WERI-Rb-1 (cell line): ENCODE measurements around the gene CPLX4.
A peak's percentile ranks its signal among the peaks of the same experiment; 100 is the strongest.

Experiments
- DNase-seq: peaks from one replicate; pipeline ENCODE4 v3.0.0-alpha.2; 2020
- H3K27ac ChIP-seq: fragments of 250-450 bp; sonication (Bioruptor Pico); 2 replicates; pipeline ENCODE4 v1.5.1; 2020; ENCODE audit warnings: mild to moderate bottlenecking, moderate library complexity
- H3K27me3 ChIP-seq: fragments of 250-450 bp; sonication (Bioruptor Pico); 2 replicates; pipeline ENCODE4 v1.5.1; 2021; ENCODE audit warnings: mild to moderate bottlenecking, low read depth, moderate library complexity; ENCODE audit not compliant: insufficient read depth, severe bottlenecking
- H3K36me3 ChIP-seq: fragments of 250-450 bp; sonication (Bioruptor Pico); 2 replicates; pipeline ENCODE4 v1.5.1; 2020; ENCODE audit warnings: mild to moderate bottlenecking, moderate library complexity
- H3K4me3 ChIP-seq: 2 replicates; pipeline ENCODE4 v1.5.1; 2011; ENCODE audit warnings: low read depth, mild to moderate bottlenecking, control low read depth, low read length
- H3K9me3 ChIP-seq: fragments of 250-450 bp; sonication (Bioruptor Pico); 2 replicates; pipeline ENCODE4 v1.5.1; 2021; ENCODE audit warnings: mild to moderate bottlenecking, moderate library complexity; ENCODE audit not compliant: severe bottlenecking
- TF ChIP-seq, protein P1 (sequence below): IDR thresholded peaks from 2 replicates; pipeline ENCODE4 v1.5.1; 2011; ENCODE audit warnings: low read depth, mild to moderate bottlenecking, control low read depth, inconsistent platforms, low read length

Gene CPLX4

DNA sequence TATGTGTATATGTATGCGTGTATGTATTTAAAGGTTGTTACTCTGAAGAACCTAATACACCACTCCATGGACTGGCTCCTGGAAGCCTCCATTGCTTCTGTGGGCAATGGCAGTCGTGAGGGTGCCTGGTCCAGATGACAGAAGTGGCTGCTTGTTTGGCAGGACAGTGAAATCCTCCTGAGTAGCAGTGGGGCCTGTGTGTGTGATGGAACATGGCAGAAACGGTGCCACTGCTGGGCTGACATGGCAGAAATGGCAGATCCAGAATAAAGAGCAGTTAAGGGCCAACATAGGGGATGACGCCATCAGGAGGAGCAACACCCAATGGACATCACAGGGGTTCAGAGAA, 6.1 kb upstream of the CPLX4 start:
- TF ChIP-seq, protein P1, sequence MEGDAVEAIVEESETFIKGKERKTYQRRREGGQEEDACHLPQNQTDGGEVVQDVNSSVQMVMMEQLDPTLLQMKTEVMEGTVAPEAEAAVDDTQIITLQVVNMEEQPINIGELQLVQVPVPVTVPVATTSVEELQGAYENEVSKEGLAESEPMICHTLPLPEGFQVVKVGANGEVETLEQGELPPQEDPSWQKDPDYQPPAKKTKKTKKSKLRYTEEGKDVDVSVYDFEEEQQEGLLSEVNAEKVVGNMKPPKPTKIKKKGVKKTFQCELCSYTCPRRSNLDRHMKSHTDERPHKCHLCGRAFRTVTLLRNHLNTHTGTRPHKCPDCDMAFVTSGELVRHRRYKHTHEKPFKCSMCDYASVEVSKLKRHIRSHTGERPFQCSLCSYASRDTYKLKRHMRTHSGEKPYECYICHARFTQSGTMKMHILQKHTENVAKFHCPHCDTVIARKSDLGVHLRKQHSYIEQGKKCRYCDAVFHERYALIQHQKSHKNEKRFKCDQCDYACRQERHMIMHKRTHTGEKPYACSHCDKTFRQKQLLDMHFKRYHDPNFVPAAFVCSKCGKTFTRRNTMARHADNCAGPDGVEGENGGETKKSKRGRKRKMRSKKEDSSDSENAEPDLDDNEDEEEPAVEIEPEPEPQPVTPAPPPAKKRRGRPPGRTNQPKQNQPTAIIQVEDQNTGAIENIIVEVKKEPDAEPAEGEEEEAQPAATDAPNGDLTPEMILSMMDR: no peak
- DNase-seq: no peak
- H3K27me3 ChIP-seq: no peaks in the 10 kb centered on the region
- no peaks in the 10 kb centered on the region for H3K9me3 ChIP-seq
- no peak overlapping the region for H3K27ac ChIP-seq
- H3K36me3 ChIP-seq: peaks cover 29% of the 10 kb centered on the region
- no peak overlapping the region for H3K4me3 ChIP-seq

DNA sequence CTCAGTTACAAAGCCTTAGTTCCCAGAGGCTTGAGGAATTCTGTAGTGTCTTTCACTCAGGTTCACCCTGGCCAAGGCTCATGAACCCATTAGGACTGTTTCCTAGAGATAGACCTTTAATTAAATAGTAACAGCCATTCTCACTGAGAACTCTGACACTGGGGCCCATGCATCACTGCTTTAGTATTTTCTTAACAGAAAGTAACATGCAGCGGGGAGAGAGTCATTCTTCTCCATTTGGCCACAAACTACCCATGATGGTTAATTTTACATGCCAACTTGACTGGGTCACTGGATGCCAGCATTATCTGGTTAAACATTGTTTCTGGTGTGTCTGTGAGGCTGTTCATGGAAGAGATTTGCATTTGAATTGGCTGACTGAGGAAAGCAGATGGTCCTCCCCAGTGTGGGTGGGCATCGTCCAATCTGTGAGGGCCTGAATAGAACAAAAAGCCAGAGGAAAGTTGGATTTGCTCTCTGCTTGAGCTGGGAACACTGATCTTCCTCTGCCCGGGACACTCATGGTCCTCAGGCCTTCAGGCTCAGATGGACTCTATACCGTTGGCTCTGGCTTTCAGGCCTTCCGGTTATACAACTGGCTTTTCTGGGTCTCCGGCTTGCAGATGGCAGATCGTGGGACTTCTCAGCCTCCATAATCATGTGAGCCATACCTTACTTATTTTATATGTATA, 5.6 kb upstream of the CPLX4 start:
- TF ChIP-seq, protein P1: no peak
- no peak for DNase-seq
- Histone ChIP-seq H3K4me3 (no peak overlapping the region), H3K36me3 (peaks cover 27% of the 10 kb centered on the region), H3K27ac (no peak overlapping the region), H3K27me3 (no peaks in the 10 kb centered on the region), H3K9me3 (no peaks in the 10 kb centered on the region)

DNA sequence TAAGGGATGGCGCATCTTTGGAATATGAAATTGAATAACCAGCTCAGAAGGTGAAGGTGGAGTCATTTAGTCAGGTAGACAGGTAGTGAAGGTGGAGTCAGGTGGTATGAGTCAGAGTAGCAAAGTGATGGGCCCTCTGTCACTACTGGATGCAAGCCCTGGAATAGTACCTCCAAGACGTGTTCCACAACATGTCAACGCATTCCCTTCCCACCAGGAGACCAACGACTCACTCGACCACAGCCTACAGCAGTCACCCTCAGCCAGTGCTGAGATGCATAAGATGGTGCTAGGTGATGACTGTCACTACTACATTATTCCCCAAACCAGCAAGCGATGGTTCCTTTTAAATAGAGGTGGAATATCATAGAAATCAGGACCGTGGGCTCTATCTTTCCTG, 6.8 kb downstream of the CPLX4 start:
- Histone ChIP-seq H3K27ac (no peak overlapping the region), H3K27me3 (no peaks in the 10 kb centered on the region), H3K36me3 (no peaks in the 10 kb centered on the region), H3K4me3 (no peak overlapping the region), H3K9me3 (no peaks in the 10 kb centered on the region)
- TF ChIP-seq, protein P1: no peak
- no peak for DNase-seq

DNA sequence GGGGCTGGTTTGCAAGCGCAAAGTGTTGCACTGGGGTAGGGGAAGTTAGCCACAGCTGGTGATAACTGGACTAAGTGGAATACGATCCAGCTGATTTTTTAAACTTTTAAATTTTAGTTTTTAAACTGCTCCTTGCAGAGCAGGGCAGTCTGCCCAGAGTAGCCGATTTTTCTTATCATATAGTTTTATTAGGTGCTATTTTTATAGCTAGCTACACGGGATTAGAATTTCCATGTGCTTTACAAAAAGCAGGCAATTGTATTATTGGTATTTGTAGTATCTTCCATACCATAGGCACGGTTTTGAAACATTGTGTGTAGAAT, 9.6 kb downstream of the CPLX4 start:
- Histone ChIP-seq H3K9me3 (no peaks in the 10 kb centered on the region), H3K27me3 (no peaks in the 10 kb centered on the region), H3K4me3 (peak overlapping the region; percentile 36), H3K36me3 (no peaks in the 10 kb centered on the region), H3K27ac (peak overlapping the region; percentile 38)
- TF ChIP-seq, protein P1: no peak
- DNase-seq: no peak

DNA sequence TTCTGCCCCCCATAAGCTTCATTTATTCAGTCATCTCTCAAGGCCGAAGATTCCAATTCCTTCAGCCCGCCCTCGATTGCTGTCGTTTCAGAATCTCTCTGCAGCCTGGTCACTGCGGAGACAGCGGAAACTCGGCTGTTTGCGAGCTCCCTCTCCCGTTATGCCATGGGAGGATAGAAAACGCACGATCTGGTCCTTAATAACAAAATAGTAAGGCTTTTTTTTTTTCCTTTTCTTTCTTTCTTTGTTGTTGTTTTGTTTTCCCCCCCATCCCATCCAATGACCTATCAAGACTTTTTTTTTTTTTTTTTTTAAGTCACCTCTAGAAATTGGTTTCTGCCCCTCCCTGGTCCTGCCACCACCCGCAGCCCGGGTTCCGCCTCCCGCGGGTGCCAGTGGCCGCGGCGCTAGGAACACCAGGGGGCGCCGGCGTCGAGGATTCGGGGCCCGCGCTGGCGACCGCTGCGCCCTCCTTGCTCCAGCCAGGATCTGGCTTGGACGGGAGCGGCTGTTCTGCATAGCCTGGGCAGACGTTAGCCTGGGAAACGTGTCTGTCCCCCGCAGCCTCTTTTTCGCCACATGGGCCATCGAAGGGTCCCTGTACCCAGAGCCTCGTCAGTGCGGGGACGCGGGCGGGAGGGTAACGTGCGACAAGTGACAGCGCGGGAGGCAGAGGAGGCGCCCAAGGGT, 10.1 kb downstream of the CPLX4 start:
- H3K9me3 ChIP-seq: no peaks in the 10 kb centered on the region
- peak; percentile 89 for DNase-seq
- TF ChIP-seq, protein P1: peak; percentile 82
- no peaks in the 10 kb centered on the region for H3K36me3 ChIP-seq
- peak overlapping the region; percentile 38 for H3K27ac ChIP-seq
- H3K4me3 ChIP-seq: peak overlapping the region; percentile 36
- H3K27me3 ChIP-seq: no peaks in the 10 kb centered on the region

DNA sequence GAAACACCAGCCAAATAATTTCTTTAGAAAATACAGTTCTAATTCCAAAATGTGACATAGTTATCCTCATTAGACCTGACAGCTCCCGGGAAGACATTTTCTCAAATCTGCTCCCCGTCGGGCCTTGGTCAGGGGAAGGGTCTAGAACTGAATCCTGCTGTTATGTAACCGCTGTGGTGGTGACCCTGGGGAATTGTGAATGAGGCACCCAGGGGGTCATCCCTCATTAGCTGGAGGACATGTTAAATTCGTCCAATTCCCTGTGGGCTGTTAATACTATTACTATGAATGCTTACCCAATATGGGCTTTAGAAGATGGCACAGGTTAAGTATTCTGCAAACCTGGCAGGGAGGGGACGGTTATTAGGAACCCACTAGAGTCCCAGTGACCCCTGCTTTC, 11.8 kb downstream of the CPLX4 start:
- H3K27ac ChIP-seq: no peak overlapping the region
- DNase-seq: no peak
- H3K4me3 ChIP-seq: no peak overlapping the region
- no peaks in the 10 kb centered on the region for H3K9me3 ChIP-seq
- H3K36me3 ChIP-seq: no peaks in the 10 kb centered on the region
- TF ChIP-seq, protein P1: no peak
- H3K27me3 ChIP-seq: no peaks in the 10 kb centered on the region
